Measurements from ENCODE around the gene ATF7.
"Not testable (repeated sequence)": the region's sequence is repeated elsewhere in the genome, so short reads cannot be mapped to it uniquely, and the experiment has no call there.

The ATF7 gene

DNA sequence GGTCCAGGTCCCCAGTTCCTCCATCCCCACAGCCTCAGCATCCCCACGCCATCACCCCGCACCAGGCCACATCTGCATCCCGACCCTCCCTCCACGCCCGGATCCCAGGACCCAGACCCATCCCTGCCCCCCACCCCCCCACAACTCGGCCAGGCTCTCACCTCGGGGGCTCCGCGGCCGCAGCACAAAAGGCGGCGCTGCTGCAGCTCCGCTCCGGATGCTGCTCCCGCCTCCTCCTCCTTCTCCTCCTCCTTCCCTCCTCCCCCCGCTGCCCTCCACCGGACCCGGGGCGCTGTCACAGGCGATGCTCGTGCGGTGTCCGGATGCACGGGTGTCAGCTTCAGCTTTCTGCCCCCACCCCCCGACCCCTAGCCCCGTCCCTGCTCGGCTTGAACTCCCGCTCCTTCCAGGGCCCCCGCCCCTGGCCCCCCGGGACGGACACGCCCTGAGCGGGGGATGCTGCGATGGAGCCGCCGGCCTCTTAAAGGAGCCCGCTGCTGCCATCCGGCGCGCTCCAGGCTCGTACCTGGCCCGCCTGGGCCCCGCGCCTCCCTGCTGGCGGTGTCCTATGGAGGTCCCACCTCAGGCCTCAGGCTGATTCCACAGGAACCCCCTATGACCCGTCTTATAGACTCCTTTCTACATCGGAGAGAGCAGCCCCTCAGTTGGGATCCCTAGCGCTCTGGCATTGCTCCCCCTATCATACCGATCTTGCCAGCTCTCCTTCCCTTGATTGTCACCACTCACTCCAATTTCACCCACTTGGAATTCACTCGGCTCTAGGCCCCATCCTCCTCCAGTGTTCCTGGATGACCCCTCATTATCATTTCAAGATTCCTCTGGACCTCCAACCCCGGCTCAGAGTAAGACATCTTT lies 126.7 kb downstream of the ATF7 start, which contains the start of gene MAP3K12:
MAP3K12 (minus strand) TSS at position 193 of the 876 bp plus-strand sequence. CDS start 12,067 bp downstream, outside the sequence.
- DNase-seq: peak; percentile 38 to 64

DNA sequence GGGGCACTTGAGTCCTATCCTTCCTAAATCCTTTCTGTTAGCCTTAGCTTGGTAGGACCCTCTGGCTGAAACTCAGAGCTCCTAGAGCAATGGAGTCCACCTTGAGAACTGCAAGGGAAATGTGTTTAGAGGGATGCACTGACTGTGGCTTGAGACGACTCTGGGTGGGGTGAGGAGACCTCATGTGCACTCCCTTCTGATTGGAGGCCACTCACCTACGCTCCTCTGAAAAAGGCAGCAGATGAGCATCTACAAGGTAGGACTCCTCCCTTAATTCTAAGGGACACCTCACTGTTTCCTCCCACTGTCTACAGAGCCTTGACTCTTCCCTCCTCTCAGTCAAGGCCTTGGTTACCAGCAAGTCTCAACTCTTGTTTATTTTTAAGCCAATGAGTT lies 127.9 kb downstream of the ATF7 start:
- DNase-seq: no peak

- no peak for DNase-seq
These were observed 128.7 kb downstream of the ATF7 start for GRCh38 chr12:53497461-53497860.

GRCh38 chr12:53496752-53497032 lies 129.5 kb downstream of the ATF7 start:
- no peak for DNase-seq

DNA sequence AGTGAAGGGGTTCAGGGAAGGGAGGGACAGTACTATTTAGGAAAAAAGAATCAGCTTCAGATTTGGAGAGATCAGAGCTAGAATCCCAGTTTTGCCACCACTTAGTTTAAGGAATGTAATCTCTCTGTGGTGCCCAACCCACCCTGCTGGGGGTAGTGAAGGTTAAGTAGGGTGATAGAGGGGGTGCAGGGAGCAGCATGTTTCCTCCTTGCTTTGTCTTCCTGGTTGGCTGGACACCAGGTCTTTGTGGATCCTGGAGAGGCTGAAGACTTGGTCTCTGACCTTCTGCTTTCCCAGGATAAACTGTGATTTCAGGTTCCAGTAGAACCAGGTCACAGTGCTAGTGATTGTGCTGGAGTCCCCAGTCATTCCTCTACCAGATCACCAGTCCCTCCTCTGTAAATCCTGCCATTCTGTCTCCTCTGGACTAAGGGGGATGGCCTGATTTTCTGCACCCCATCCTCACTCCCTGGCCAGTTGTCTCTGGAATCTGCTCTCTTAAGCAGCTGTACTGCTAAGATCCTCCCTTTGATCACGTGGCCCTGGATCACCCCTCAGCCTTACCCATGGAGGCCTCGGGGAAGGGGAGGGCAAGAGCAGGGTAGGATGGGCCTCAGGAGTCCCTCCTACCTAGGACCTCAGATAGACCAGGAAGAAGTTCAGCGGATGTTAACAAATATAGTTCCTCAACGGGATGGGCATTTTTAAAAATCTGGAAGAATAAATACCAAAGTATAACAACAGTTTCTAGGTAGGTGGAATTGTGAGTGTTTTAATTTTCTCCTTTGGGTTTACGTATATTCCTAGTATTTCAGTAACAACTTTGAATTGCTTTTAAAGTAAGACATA lies 130.1 kb downstream of the ATF7 start:
- no peak for DNase-seq

GRCh38 chr12:53493610-53494391 lies 132.4 kb downstream of the ATF7 start:
- no peak for DNase-seq

DNA sequence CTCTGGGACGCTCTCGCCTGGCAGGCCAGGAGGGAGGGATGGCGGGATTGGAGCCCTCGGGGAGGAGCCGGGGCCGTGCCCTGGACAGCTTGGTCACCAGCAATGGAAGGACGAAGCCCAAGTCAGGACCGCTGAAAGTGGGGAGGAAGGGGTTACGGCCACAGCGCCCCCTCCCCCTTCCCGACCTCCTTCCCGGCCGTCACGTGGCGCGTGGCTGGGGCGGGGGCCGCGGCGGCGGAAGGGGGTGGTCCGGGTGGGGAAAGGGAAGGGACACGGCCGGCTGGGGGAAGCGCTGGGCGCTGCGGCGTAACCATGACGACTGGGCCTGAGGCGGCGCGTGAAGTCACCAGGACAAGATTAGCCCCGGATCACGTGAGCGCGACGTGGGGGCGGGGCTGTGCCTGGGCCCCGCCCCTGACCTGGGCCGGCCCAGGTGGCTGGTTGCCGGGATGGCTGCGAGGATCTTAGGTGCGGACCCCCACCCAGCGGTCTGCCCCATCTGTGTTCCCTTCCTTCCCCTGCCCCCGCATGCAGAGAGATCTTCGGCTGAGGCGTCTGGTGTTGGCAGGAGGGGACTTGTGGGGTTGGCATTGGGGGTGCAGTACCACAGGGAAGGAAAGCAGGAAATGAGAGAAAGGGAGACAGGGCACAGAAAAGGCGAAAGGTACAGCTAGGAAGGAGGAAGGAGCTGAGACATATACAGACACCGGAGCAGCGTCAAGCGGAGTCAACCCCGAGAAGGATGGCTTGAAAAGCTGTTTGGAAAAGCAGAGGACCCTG lies 133.2 kb downstream of the ATF7 start:
- DNase-seq: peak; percentile 91

- no peak for DNase-seq
These were observed 134.0 kb downstream of the ATF7 start for GRCh38 chr12:53492188-53492587.

GRCh38 chr12:53489242-53489864 lies 136.8 kb downstream of the ATF7 start:
- DNase-seq: no peak

- no peak for DNase-seq
These were observed 139.3 kb downstream of the ATF7 start for GRCh38 chr12:53486736-53487487.

- DNase-seq: no peak
These were observed 140.0 kb downstream of the ATF7 start for GRCh38 chr12:53485955-53486735.

- no peak for DNase-seq
These were observed 141.3 kb downstream of the ATF7 start for GRCh38 chr12:53484686-53485575.

GRCh38 chr12:53483979-53484377 lies 142.2 kb downstream of the ATF7 start:
- no peak for DNase-seq

GRCh38 chr12:53483225-53483978 lies 142.8 kb downstream of the ATF7 start:
- DNase-seq: no peak

- no peak for DNase-seq
These were observed 143.5 kb downstream of the ATF7 start for GRCh38 chr12:53482626-53483168.

DNA sequence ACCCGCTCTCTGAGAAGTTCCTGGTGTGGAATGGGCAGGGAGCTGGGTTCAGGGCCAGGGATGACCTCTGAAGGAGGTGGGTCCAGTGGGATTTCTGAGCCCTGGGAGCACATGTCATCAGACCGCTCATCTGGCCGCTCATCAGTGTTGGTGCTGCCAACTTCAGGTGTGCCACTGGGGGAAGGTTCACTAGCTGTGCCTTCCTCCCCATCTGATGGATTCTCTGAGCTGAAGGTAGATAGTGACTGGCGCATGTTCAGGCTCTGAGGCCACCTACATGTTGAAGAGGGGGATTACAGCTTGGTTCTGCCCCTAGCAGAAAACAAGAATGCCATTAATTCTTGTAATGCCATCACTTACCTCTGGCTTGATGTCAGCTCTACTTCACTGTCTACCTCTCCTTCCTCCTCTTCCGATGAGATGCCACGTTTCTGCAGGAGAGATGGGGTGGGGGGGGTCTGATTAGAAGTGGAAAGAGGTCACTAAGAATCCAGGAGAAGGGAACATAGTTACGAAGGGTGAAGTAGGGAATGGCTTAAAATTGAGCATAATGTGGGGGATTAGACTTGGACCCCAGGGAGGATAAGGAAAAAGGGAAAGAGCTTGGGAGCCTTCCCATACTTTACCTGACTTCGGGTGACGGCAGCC lies 144.1 kb downstream of the ATF7 start:
- DNase-seq: no peak

- not testable (repeated sequence) for DNase-seq
These were observed 144.7 kb downstream of the ATF7 start for GRCh38 chr12:53481458-53481857.

Data from CD4-positive, alpha-beta T cell treated with Interferon alpha-2 for 1 hour (primary cell).